SK-N-SH treated with all-trans-retinoic acid at 6 μM for 48 hours (cell line): ENCODE results near the gene LIX1.

Source experiments
- ATAC-seq: fragments of 200-7000 bp; cut with Tn5 transposase; 3 replicates; pipeline ENCODE4 v1.9.1; 2020; ENCODE audit warnings: mild to moderate bottlenecking, moderate library complexity
- BACH2 ChIP-seq: fragments of 250-450 bp; sonication (Bioruptor Pico); IDR thresholded peaks from 2 replicates; pipeline ENCODE4 v1.9.0; 2021; ENCODE audit warnings: mild to moderate bottlenecking, borderline replicate concordance
- GLIS3 ChIP-seq: fragments of 250-450 bp; sonication (Bioruptor Pico); IDR thresholded peaks from 2 replicates; pipeline ENCODE4 v1.5.0; 2020; ENCODE audit warnings: mild to moderate bottlenecking, moderate library complexity
- ISL1 ChIP-seq: fragments of 250-450 bp; sonication (Bioruptor Pico); IDR thresholded peaks from 2 replicates; pipeline ENCODE4 v2.1.2; 2022; ENCODE audit warnings: mild to moderate bottlenecking, moderate library complexity
- OSR1 ChIP-seq: fragments of 250-450 bp; sonication (Bioruptor Pico); IDR thresholded peaks from 2 replicates; pipeline ENCODE4 v1.8.0; 2022; ENCODE audit warnings: moderate library complexity, mild to moderate bottlenecking, inconsistent platforms
- SNAI2 ChIP-seq: fragments of 250-450 bp; sonication (Bioruptor Pico); IDR thresholded peaks from 2 replicates; pipeline ENCODE4 v1.5.0; 2020; ENCODE audit warnings: mild to moderate bottlenecking, moderate library complexity
- TCF4 ChIP-seq: fragments of 250-450 bp; sonication (Bioruptor Pico); IDR thresholded peaks from 2 replicates; pipeline ENCODE4 v1.8.0; 2021; ENCODE audit warnings: mild to moderate bottlenecking, moderate library complexity, borderline replicate concordance
- TOX ChIP-seq: fragments of 250-450 bp; sonication (Bioruptor Pico); IDR thresholded peaks from 2 replicates; pipeline ENCODE4 v1.8.0; 2021; ENCODE audit warnings: mild to moderate bottlenecking, moderate library complexity, borderline replicate concordance
- ZC3H10 ChIP-seq: fragments of 250-450 bp; sonication (Bioruptor Pico); IDR thresholded peaks from 2 replicates; pipeline ENCODE4 v1.5.1; 2021; ENCODE audit warnings: mild to moderate bottlenecking, moderate library complexity
- ZFP3 ChIP-seq: fragments of 250-450 bp; sonication (Bioruptor Pico); IDR thresholded peaks from 2 replicates; pipeline ENCODE4 v1.5.0; 2020; ENCODE audit warnings: mild to moderate bottlenecking, moderate library complexity
- ZFP30 ChIP-seq: fragments of 450-650 bp; formaldehyde crosslinking; IDR thresholded peaks from 2 replicates; pipeline ENCODE4 v1.5.0; 2022; ENCODE audit warnings: mild to moderate bottlenecking, moderate library complexity
- ZNF565 ChIP-seq: fragments of 450-650 bp; formaldehyde crosslinking; conservative IDR thresholded peaks from 2 replicates; pipeline ENCODE4 v1.5.0; 2020; ENCODE audit warnings: low read depth, mild to moderate bottlenecking, moderate library complexity
- ZNF70 ChIP-seq: fragments of 450-650 bp; formaldehyde crosslinking; IDR thresholded peaks from 2 replicates; pipeline ENCODE4 v1.5.0; 2020; ENCODE audit warnings: mild to moderate bottlenecking, moderate library complexity
- ZNF8 ChIP-seq: fragments of 450-650 bp; formaldehyde crosslinking; IDR thresholded peaks from 2 replicates; pipeline ENCODE4 v1.5.0; 2020; ENCODE audit warnings: mild to moderate bottlenecking, moderate library complexity
- TF ChIP-seq, protein P1 (sequence below): fragments of 250-450 bp; sonication (Bioruptor Pico); IDR thresholded peaks from 2 replicates; pipeline ENCODE4 v1.8.0; 2021; ENCODE audit warnings: low read depth, mild to moderate bottlenecking, moderate library complexity, borderline replicate concordance
- TF ChIP-seq, protein P2 (sequence below): fragments of 250-450 bp; sonication (Bioruptor Pico); IDR thresholded peaks from 2 replicates; pipeline ENCODE4 v1.5.1; 2020; ENCODE audit warnings: low read depth, mild to moderate bottlenecking, moderate library complexity
- TF ChIP-seq, protein P3 (sequence below): fragments of 250-450 bp; sonication (Bioruptor Pico); IDR thresholded peaks from 2 replicates; pipeline ENCODE4 v1.8.0; 2020; ENCODE audit warnings: mild to moderate bottlenecking, moderate library complexity, borderline replicate concordance
- TF ChIP-seq, protein P4 (sequence below): fragments of 250-450 bp; sonication (Bioruptor Pico); IDR thresholded peaks from 2 replicates; pipeline ENCODE4 v1.5.0; 2020; ENCODE audit warnings: mild to moderate bottlenecking, moderate library complexity
- TF ChIP-seq, protein P5 (sequence below): fragments of 250-450 bp; sonication (Bioruptor Pico); IDR thresholded peaks from 2 replicates; pipeline ENCODE4 v1.5.1; 2021; ENCODE audit warnings: mild to moderate bottlenecking, moderate library complexity

Gene LIX1

DNA sequence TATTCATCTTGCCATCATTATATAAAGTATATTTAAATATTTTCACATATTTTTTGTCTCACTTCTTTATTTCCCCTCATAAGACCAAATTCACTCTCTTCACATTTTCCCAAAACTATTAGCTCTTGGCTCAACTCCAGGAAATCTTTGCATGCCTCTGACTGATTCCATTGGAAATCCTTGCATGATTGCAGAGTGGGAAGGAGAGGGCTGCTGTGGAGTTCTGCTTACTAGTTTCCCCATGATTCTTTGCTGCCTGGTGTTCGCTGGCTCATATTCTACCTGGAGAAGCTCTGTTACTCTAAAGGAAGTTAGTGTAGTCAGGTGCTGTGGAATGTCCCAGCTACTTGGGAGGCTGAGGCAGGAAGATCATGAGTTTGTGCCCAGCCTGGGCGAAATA is 41.9 kb downstream of the LIX1 start:
- TF ChIP-seq ZNF565 (CRISPR knock-in tag), result no peak
- no peak for TF ChIP-seq ISL1
- TF ChIP-seq ZNF8 (CRISPR knock-in tag), result no peak
- no peak for TF ChIP-seq OSR1 (CRISPR knock-in tag)
- TF ChIP-seq SNAI2 (CRISPR knock-in tag), result no peak
- TF ChIP-seq, protein P1, sequence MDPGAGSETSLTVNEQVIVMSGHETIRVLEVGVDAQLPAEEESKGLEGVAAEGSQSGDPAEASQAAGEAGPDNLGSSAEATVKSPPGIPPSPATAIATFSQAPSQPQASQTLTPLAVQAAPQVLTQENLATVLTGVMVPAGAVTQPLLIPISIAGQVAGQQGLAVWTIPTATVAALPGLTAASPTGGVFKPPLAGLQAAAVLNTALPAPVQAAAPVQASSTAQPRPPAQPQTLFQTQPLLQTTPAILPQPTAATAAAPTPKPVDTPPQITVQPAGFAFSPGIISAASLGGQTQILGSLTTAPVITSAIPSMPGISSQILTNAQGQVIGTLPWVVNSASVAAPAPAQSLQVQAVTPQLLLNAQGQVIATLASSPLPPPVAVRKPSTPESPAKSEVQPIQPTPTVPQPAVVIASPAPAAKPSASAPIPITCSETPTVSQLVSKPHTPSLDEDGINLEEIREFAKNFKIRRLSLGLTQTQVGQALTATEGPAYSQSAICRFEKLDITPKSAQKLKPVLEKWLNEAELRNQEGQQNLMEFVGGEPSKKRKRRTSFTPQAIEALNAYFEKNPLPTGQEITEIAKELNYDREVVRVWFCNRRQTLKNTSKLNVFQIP (CRISPR knock-in tag), result no peak
- no peak for ATAC-seq

DNA sequence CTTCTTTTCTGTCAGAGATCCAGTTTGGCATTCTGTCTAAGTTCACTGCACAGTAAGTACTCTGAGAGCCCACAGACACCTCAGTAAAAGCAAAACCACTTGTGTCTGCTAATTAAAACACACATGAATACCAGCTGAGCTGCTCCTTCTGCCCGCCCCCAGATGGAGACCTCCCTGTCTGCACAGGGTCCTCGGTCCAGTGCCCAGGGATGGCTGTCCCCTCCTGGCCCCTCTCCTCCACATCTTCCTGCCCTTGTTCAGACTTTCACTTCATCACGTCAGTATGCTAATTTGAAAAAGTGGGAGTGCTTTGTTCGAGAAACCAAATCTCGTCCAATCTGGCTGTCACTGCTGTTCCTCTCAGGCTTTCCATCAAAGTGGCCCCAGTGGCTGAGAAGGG is 43.5 kb downstream of the LIX1 start:
- ATAC-seq, result no peak
- no peak for TF ChIP-seq ISL1
- no peak for TF ChIP-seq ZNF565 (CRISPR knock-in tag)
- no peak for TF ChIP-seq ZNF70 (CRISPR knock-in tag)
- TF ChIP-seq, protein P1 (CRISPR knock-in tag), result no peak
- TF ChIP-seq BACH2 (CRISPR knock-in tag), result no peak
- no peak for TF ChIP-seq ZFP3 (CRISPR knock-in tag)
- no peak for TF ChIP-seq GLIS3 (CRISPR knock-in tag)
- TF ChIP-seq, protein P2, sequence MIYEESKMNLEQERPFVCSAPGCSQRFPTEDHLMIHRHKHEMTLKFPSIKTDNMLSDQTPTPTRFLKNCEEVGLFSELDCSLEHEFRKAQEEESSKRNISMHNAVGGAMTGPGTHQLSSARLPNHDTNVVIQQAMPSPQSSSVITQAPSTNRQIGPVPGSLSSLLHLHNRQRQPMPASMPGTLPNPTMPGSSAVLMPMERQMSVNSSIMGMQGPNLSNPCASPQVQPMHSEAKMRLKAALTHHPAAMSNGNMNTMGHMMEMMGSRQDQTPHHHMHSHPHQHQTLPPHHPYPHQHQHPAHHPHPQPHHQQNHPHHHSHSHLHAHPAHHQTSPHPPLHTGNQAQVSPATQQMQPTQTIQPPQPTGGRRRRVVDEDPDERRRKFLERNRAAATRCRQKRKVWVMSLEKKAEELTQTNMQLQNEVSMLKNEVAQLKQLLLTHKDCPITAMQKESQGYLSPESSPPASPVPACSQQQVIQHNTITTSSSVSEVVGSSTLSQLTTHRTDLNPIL (CRISPR knock-in tag), result no peak
- no peak for TF ChIP-seq TCF4 (CRISPR knock-in tag)
- TF ChIP-seq OSR1 (CRISPR knock-in tag), result no peak
- TF ChIP-seq, protein P3, sequence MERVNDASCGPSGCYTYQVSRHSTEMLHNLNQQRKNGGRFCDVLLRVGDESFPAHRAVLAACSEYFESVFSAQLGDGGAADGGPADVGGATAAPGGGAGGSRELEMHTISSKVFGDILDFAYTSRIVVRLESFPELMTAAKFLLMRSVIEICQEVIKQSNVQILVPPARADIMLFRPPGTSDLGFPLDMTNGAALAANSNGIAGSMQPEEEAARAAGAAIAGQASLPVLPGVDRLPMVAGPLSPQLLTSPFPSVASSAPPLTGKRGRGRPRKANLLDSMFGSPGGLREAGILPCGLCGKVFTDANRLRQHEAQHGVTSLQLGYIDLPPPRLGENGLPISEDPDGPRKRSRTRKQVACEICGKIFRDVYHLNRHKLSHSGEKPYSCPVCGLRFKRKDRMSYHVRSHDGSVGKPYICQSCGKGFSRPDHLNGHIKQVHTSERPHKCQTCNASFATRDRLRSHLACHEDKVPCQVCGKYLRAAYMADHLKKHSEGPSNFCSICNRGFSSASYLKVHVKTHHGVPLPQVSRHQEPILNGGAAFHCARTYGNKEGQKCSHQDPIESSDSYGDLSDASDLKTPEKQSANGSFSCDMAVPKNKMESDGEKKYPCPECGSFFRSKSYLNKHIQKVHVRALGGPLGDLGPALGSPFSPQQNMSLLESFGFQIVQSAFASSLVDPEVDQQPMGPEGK (CRISPR knock-in tag), result no peak
- TF ChIP-seq TOX (CRISPR knock-in tag), result no peak
- TF ChIP-seq, protein P4, sequence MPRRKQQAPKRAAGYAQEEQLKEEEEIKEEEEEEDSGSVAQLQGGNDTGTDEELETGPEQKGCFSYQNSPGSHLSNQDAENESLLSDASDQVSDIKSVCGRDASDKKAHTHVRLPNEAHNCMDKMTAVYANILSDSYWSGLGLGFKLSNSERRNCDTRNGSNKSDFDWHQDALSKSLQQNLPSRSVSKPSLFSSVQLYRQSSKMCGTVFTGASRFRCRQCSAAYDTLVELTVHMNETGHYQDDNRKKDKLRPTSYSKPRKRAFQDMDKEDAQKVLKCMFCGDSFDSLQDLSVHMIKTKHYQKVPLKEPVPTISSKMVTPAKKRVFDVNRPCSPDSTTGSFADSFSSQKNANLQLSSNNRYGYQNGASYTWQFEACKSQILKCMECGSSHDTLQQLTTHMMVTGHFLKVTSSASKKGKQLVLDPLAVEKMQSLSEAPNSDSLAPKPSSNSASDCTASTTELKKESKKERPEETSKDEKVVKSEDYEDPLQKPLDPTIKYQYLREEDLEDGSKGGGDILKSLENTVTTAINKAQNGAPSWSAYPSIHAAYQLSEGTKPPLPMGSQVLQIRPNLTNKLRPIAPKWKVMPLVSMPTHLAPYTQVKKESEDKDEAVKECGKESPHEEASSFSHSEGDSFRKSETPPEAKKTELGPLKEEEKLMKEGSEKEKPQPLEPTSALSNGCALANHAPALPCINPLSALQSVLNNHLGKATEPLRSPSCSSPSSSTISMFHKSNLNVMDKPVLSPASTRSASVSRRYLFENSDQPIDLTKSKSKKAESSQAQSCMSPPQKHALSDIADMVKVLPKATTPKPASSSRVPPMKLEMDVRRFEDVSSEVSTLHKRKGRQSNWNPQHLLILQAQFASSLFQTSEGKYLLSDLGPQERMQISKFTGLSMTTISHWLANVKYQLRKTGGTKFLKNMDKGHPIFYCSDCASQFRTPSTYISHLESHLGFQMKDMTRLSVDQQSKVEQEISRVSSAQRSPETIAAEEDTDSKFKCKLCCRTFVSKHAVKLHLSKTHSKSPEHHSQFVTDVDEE (CRISPR knock-in tag), result no peak
- TF ChIP-seq, protein P5, sequence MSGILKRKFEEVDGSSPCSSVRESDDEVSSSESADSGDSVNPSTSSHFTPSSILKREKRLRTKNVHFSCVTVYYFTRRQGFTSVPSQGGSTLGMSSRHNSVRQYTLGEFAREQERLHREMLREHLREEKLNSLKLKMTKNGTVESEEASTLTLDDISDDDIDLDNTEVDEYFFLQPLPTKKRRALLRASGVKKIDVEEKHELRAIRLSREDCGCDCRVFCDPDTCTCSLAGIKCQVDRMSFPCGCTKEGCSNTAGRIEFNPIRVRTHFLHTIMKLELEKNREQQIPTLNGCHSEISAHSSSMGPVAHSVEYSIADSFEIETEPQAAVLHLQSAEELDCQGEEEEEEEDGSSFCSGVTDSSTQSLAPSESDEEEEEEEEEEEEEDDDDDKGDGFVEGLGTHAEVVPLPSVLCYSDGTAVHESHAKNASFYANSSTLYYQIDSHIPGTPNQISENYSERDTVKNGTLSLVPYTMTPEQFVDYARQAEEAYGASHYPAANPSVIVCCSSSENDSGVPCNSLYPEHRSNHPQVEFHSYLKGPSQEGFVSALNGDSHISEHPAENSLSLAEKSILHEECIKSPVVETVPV (CRISPR knock-in tag), result no peak
- TF ChIP-seq ZC3H10, result no peak
- no peak for TF ChIP-seq ZFP30 (CRISPR knock-in tag)
